Stimulated activated CD4-positive, alpha-beta T cell treated with anti-CD3 and anti-CD28 coated beads, TNF-alpha, amount 100 ng/mL, for 24 hours (primary cell): Measurements from ENCODE around the gene PSMB9.

Experiments used
- DNase-seq, 3 experiments: peaks; one replicate each; pipeline ENCODE4 v3.0.0-alpha.2; 2020; ENCODE audit warnings: low read depth in 3 of 3

PSMB9 gene

DNA sequence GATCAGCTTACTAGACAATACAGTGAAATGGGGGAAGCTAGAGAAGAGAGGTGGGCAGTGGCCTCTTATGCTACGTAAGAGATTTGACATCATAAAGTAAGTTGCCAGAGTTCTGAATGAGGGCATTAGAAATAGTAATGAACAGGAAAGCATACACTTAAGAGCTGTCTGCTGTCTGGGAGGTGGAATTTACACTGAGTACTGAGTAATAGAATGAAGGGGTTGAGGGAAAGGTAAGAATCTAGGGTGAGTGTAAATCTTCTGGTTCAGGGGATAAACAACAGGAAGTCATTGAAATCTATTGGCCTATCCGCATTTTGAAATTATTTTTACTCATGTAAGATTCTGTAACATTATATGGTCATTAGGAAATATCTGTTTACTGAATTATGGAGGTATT lies 51.1 kb downstream of the PSMB9 start:
- DNase-seq: no peak

DNA sequence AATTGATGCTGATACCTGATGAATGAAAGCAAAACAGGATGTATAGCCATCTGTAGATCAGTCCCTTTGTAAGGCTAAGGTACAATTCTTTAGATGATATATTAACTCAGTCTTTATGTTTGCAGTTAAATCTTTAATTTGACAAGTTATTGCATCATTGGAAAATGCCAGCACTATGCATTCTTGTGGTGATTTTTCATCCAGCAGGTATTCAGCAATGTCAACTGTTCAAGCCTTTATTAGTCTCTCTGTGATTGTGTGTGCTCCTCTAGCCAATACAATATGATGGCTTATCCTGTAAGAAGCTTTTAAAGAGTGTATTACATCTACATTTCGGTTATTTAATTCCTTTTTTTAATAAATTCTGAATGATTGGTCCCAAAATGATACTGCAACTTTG lies 52.5 kb downstream of the PSMB9 start:
- DNase-seq: no peak

DNA sequence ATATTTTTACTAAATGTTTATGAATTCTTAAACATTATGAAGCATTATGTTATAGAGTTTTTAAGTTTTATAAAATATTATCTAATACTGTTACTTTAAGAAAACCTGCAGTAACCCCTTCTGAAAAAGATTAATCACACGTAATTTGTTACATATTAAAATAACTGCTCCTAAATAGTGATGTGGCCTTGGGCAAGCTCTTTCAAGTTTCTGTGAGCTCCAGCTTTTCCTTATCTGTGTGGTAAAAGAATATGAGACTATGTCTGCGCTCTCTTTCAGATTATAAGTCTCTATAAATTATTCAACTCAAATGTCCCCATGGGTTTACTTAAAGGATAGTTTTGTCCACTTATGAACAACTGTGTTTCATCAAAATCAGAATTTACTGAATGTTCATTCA lies 54.9 kb downstream of the PSMB9 start:
- no peak for DNase-seq
